Measurements from ENCODE around the gene TTC12.
A peak's percentile ranks its signal among the peaks of the same experiment; 100 is the strongest.

TTC12 gene

DNA sequence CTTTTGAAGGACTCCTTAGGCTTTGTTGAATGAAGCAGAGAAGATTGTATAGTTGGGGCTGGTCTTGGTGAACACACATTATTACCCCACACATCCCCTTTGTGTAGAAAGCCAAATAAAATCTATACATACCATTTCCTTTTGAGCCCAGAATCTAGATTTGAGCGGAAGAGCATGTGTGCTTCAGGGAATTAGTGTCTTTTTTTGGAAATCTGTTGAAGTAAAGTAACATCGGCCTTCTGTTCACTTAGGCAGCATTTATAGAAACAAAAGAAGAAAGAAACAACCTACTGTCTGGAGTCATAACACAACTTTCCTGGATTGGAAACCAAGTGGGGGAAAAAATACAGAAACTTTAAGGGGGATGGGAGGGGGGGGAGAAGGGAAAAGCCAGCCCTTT, 37.9 kb upstream of the TTC12 start:
- no peak overlapping the region for H3K4me3 ChIP-seq (ENCODE audit: low read length)
- DNase-seq (ENCODE audit: low read depth), result no peak
- TF ChIP-seq, protein P1, sequence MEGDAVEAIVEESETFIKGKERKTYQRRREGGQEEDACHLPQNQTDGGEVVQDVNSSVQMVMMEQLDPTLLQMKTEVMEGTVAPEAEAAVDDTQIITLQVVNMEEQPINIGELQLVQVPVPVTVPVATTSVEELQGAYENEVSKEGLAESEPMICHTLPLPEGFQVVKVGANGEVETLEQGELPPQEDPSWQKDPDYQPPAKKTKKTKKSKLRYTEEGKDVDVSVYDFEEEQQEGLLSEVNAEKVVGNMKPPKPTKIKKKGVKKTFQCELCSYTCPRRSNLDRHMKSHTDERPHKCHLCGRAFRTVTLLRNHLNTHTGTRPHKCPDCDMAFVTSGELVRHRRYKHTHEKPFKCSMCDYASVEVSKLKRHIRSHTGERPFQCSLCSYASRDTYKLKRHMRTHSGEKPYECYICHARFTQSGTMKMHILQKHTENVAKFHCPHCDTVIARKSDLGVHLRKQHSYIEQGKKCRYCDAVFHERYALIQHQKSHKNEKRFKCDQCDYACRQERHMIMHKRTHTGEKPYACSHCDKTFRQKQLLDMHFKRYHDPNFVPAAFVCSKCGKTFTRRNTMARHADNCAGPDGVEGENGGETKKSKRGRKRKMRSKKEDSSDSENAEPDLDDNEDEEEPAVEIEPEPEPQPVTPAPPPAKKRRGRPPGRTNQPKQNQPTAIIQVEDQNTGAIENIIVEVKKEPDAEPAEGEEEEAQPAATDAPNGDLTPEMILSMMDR (conservative IDR thresholded peaks at IDR 0.05; ENCODE audit: low read length), result no peak

DNA sequence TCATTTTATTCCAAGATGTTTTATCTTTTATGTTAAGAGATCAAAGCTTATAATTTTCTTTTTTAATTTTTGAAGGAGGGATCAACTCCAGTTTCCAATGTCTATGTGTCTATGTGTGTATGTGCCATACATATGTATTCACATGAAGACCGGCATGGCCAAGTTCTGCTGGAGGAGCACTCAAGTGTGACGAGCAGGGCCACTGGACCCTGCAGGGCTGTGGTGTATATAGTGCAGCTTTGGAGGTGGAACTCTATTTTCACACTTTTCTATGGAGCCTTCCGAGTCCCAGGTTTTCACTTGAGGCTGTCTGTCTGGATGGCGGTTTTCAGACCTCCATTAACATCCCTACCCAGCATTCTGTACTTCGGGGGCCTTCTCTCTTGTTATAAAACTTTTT, 36.5 kb upstream of the TTC12 start:
- no peak overlapping the region for H3K4me3 ChIP-seq (ENCODE audit: low read length)
- TF ChIP-seq, protein P1 (conservative IDR thresholded peaks at IDR 0.05; ENCODE audit: low read length), result no peak
- DNase-seq (ENCODE audit: low read depth), result no peak

DNA sequence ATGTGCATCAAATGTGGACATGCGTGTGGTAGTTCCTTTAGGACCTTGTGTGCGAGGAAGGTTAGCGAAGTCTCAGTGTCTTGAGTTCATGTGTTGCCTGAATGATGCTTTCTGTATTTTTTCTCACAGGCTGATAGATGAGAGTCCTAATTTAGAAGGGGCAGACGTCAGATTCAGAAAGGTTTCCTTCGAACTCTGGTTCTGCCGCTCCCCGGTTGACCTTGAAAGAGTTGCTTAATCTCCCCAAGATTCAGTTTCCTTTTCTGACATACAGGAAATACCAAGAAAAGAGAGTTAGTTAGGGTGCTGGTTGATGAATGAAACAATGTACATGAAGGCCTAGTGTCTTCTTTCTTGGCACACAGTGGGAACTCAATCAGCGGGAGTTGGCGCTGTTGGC, 35.9 kb upstream of the TTC12 start:
- TF ChIP-seq, protein P1 (conservative IDR thresholded peaks at IDR 0.05; ENCODE audit: low read length), result no peak
- no peak overlapping the region for H3K4me3 ChIP-seq (ENCODE audit: low read length)
- DNase-seq (ENCODE audit: low read depth), result no peak

DNA sequence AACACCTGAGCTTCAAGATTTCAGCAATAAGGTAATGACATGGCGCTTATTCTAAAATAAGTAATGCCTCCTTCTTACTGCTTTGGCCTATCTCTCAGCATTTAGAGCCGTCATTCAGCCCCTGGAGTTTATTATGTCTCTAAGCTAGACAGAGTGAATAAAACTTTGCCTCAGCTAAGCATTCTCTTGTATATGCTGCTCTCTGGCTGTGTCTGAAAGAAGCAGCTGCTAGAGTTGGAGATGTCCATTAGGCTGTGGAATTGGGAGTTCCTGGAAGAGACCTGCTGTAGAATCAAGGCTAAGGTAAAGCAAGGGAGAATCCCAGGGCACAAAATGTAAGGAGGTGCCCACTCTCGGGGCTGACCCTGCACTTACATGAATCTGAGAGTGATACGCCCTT, 35.5 kb upstream of the TTC12 start:
- TF ChIP-seq, protein P1 (conservative IDR thresholded peaks at IDR 0.05; ENCODE audit: low read length), result peak; percentile 29; the same call in 1 of the 2 replicates
- DNase-seq (ENCODE audit: low read depth), result no peak
- H3K4me3 ChIP-seq (ENCODE audit: low read length), result no peak overlapping the region

DNA sequence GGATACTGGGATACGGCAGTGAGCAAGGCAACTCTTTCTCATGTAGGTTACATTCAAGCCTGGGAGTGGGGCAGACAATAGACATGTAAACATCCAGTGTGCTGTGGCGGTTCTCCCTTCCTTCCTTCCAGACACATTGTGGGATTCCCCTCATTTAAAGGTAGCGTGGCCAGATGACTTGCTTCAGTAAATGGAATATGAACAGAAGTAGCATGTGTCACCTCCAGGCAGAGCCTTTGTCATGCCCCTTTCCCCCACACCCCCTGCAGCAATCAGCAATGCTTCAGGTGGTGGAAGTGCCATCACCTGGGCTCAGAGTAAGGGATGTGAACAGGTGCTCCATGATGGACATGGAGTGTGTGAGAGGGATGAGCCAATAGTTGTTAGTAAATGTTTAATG, 34.8 kb upstream of the TTC12 start:
- TF ChIP-seq, protein P1 (conservative IDR thresholded peaks at IDR 0.05; ENCODE audit: low read length), result no peak

DNA sequence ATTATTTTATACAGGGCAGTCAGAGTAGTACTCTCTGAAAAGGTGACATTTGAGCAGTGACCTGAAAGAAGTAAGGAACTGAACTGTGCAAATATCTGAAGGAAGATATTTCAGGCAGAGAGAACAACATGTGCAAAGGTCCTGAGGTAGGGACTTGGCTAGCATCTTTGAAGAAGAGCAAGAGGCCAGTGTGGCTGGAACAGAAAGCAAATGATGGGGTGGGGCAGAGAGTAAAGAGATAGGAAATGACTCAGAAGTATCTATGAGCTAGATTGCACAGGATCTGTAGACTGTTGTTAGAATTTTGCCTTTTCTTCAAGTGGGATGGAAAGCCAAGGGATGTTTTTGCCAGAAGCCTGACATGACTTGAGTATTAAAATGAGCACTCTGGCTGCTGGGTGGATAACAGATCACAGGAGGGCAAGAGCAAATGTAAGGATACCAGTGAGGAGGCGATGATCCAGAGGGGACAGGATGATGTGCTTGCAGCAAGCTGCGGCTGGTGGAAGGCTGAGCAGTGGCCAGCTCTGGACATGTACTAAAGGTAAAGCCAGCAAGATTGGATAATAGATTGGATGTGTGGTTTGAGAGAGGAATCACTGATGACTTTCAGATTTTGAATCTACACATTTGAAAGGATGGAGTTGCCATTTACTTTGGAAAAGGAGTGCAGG, 33.2 kb upstream of the TTC12 start:
- TF ChIP-seq, protein P1 (conservative IDR thresholded peaks at IDR 0.05; ENCODE audit: low read length), result no peak
- no peak overlapping the region for H3K4me3 ChIP-seq (ENCODE audit: low read length)
- DNase-seq (ENCODE audit: low read depth), result no peak

More for the DNA sequence above, 34.8 kb upstream of the TTC12 start:
- DNase-seq (ENCODE audit: low read depth), result no peak
- H3K4me3 ChIP-seq (ENCODE audit: low read length), result no peak overlapping the region

DNA sequence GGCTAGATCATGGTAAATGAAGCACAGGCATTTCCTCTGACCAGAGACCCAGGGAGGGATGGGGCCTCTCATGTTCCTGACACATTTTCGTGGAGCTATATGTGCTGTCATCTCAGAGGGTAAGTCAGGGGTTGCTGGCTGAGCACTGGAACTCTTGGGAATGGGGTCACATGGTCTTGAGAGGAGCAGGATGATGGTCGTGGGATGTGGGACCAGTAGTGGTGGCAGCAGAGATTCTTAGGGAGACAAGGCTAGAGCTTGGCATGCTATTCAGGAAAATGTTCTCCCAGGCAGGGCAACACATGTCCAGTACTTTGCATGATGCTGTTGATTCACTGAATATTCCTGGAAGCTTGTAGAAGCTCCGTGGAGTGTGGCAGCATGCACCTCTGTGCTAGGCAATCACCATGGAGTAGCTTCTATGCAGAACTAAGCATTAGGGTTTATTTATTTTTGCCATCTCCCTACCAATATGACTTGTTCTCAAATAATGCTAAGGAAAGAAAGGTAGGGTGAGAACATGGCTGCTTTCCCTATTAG, 31.4 kb upstream of the TTC12 start:
- DNase-seq (ENCODE audit: low read depth), result no peak
- no peak overlapping the region for H3K4me3 ChIP-seq (ENCODE audit: low read length)
- TF ChIP-seq, protein P1 (conservative IDR thresholded peaks at IDR 0.05; ENCODE audit: low read length), result no peak
